NK-92 treated with Interleukin-12 subunit alpha and Interleukin-12 subunit beta, amount 100 ng/mL, for 24 hours (cell line): ENCODE results near the gene NNMT.
"Not testable (repeated sequence)": the region's sequence is repeated elsewhere in the genome, so short reads cannot be mapped to it uniquely, and the experiment has no call there.

Source experiments
- DNase-seq: peaks from one replicate; lab custom pipeline; 2025; lab: John Stamatoyannopoulos, UW

The NNMT gene

DNA sequence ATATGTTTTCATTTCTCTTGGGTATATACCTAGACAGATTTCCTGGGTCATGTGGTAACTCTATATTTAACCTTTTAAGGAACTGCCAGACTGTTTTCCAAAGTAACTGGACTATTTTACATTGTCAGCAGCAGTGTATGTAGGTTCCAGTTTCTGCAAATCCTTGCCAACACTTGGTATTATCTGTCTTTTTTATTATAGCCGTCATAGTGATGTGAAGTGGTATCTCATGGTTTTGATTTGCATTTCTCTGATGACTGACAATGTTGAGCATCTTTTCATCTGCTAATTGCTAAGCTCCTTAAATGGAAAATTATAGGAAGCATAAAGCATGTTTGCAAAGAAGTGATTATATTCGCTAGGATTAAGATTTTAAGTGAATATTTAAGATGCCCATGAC lies 13.9 kb downstream of the NNMT start:
- DNase-seq: no peak

DNA sequence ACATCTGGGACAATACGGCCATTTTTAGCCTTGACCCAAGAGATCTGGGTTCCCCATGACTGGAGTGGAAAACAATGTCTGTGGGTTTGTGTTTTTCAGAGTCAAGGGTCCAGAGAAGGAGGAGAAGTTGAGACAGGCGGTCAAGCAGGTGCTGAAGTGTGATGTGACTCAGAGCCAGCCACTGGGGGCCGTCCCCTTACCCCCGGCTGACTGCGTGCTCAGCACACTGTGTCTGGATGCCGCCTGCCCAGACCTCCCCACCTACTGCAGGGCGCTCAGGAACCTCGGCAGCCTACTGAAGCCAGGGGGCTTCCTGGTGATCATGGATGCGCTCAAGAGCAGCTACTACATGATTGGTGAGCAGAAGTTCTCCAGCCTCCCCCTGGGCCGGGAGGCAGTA lies 15.7 kb downstream of the NNMT start:
- no peak for DNase-seq

DNA sequence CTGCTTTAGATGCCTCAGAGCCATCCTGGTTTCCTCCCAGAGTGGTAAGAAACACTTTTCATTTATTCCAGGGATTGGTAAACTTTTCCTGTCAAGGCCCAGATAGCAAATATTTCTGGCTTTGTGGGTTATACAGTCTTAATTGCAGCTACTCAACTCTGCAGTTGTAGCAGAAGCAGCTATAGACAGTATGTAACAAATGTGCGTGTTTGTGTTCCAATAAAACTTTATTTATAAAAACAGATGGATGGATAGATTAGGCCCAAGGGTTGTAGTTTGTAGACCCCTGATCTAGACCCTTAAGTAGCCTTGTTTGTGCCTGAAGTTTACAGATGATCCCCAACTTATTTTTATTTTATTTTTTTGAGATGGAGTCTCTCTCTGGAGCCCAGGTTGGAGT lies 17.9 kb downstream of the NNMT start:
- DNase-seq: no peak

DNA sequence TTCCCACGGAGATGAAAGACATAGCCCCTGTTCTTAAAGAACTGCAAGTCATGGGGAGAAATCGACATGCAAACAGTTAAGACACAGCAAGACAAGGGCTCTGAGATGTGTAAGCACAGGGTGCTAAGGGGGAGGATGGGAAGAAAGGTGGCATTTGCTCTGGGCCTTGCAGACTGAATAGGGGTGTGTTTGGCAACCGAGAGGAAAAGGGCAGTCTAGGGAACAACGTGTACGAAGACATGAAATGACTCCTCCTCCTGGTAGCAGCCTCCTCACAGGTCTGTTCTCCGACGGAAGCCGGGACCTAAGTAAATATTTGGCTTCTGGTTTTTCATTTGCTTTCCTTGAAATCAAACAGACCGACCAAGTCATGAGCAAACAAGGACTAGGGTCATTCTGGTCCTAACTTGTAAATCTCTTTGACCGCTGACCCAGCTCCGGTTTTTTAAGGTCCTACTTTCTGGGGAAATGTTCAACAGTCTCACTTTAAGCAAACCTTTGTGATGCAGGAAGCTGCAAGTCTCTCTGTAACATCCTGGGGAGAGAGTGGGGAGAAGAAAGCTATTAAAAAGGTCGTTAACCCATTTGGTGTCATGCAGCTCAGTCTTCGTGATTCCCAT lies 19.7 kb downstream of the NNMT start:
- no peak for DNase-seq

DNA sequence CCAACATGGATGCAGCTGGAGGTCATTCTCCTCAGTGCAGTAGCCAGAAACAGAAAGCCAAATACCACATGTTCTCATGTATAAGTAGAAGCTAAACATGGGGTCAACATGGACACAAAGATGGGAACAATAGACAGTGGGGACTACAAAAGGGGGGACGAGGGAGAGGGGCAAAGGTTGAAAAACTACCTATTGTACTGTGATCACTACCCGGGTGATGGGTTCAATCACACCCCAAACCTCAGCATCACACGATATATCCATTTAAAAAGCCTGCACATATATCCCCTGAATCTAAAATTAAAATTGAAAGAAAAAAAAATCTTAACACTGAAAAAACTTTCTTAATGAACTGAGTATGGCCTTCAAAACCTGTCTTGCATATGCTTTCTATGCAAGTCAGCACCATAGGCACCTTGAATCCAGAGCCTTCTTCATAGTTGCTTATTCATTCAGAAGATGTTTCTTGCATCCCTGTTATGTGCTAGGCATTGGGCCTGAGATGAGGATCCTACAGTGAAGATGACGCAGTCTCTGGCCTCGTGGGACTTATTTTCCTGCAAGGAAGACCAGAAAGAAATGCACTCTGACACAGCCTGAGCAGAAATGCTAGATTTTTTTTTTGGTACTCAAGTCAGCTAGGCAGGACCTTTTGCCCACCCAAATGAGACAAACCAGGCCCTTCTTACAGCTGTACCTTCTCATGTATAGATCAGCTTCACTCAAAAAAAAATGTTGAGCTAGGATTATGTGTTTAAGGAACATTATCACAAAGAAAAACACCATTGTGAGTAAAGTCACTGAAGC lies 21.0 kb downstream of the NNMT start:
- no peak for DNase-seq

DNA sequence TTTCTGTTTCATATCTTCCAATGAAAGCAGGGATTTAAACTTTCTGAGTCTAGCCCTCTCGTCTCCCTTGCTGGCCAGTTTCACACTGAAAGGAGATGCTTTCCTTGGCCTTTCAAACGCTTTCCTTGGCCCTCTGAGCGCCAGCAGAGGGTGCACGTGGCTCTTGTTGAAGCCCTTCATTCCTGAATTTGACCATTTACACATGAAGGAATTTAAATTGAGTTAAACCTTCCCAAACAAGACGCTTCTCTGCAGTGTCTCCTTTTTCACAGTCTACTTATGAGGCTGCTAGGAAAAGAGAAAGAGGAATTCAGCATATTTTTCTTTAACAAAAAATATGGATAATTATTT lies 21.6 kb downstream of the NNMT start:
- no peak for DNase-seq

DNA sequence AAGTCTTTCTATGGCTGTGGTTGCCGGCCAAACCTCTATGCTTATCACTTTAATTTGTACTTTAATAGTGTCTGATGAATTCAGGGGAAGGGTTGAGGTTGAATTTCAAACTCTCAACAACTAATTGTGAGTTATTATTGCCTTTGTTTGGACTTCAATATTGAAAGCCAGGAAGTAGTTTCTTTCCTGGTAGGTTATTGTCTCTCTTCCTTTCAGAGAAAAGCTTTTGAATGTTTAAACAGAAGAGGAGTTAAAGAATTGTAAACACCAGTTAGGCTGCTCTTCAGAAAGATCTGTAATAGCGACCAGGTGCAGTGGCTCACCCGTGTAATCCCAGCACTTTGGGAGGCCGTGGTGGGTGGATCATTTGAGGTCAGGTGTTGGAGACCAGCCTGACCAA lies 22.2 kb downstream of the NNMT start:
- DNase-seq: no peak

DNA sequence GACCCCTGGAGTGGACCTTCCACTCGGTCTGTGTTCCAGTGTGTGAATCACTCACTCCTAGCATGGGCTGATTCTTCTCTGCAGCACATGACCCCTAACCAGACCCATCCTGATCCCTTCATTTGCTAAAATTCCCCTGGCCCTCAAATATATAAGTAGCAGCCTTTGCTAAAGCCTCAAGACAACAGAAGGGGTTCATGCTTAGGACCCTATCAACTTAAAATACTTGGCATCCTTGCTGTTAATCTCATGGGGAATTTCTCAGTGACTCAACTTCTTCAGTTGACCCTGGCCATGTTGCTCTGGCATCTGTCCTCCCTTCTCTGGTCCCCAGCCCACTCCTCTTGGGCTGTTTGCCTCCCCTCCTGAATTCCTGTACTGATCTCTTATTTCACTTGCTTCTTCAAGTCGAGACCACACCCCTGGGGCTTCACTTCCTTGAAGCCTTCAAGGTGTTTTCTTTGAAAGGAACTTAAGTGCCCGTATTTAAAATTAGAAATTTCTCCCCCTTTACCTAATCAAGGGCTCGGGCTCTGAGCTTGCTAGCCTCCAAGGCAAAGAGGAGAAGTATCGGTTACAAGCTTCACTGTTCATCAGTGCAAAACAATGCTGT lies 23.6 kb downstream of the NNMT start:
- DNase-seq: no peak

DNA sequence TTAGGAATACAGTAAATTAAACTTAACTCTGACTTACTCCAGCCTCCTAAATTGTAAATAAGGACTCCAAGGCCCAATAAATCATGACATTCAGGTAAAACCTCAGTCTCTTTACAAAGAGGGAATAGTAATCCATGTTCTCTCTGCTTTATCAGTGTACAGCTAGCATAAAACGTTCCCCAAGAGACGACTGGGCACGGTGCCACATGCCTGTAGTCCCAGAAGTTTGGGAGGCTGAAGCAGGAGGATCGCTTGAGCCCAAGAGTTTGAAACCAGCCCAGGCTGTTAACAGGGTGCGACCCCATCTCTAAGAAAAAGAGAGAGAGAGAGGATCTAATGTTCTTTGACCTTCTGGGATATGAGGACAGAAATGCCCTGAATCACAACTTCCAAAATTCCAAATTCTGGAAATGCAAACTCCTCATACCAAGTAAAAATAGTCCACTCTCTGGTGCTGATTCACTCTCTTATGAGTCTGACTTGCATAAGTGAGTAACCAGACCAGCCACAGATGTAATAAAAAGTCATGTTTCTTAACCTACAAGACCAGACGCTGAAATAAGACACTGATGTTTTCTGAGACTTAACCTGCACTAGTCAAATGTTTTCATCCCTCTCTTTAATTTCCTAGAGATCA lies 25.5 kb downstream of the NNMT start:
- no peak for DNase-seq

DNA sequence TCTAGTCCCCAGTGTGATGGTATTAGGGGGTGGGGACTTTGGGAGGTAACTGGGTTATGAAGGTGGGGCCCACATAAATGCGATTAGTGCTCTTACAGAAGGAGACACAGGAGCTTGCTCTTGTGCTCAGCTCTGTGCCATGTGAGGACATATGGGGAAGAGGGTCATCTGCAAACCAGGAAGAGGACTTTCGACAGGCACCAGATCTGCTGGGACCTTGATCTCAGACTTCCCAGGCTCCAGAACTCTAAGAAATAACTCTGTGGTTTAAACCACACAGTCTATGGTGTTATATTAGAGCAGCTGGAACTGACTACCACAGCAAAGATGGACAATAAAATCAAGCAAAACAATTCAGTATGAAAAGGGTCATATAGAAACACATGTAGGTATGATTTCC lies 26.7 kb downstream of the NNMT start:
- no peak for DNase-seq

DNA sequence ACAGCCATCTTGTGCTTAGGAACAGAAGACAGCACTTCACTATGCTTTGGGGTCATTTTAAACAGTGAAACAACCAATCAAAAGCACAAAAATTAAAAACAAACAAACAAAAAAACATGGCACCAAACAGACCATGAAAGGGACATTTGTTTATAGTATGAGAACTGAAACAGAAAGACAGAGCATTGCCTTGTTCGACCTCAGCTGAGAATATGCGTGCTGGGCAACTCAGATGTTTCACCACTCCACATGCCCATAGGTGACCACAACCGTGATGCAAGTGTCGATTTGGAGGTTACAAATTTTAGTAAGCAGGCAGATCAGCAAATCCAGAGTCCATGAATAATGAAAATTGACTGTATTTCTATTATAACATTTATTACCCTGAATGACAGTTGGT lies 30.0 kb downstream of the NNMT start:
- no peak for DNase-seq

DNA sequence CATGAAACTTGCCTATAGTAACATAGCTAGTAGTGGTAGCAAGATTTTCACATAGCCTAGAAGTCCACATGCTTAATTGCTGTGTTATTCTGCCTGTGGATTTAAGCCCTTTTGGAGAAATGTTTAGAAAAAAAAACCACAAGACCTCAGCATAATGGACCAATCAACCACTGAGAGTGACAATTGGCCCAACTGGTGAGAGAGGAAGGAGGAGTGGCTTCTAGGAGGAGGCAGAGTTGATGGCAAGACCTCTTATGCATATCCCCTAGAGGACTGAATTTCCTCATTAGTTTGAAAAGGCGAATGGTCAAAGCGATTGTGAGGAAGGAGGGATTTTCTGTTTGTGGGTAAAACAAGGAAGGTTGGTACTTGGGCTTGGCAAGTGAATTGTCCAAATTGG lies 30.6 kb downstream of the NNMT start:
- DNase-seq: no peak

DNA sequence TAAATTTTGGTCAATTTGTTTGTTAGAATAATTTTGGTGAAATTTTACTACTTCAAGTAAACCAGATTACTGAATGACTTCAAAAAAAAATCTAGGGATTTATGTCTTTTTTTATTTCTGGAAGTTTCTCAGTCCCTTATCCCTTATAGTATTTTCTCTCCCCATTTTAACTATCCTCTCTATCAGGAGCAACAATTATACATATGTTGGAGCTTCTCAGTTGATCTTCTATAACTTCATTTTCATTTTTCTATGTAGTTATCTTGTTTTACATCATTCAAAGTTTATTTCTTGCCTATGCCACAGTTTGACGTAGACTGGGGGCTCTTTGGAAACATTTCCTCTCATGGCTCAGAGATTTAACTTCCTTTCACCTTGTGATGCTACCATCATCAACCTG lies 34.2 kb downstream of the NNMT start:
- DNase-seq: no peak

DNA sequence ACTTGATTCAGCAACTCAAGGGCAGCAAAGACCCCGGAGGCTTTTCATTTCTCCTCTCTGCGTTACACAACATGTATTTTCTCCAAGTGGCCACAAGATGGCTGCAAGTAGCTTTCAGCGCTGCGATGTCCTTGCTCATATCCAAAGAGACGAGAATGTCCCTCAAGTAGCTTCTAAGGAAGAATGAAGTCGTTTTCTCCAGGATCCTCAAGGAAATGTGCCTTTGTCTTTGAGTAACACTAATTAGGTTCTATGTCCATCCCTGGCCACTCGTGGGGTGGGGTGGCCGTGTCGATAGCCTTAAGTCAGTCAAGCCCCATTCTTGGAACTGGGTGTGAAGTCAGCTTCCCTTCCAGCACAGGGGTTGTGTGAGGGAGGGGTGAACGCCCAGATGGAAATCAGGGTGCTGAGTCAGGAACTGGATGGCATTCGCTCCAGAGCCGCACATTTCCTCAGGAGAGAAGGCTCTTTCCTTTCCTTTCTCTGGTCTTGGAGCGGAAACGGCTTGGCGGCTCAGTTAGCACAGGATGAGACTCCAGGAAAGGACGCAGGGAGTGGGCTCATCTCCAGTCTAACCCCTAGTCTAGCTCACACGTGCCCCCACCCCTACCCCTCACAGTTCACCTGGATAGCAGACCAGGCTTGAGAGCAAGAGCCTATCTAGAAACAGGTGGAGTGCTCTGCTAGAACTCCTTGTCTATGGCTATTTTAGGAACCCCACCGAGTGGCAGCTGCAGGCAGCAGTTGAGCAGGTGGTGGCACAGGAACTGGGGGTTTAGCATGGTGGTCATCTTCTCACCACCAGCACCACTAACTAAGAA lies 44.3 kb downstream of the NNMT start:
- no peak for DNase-seq

DNA sequence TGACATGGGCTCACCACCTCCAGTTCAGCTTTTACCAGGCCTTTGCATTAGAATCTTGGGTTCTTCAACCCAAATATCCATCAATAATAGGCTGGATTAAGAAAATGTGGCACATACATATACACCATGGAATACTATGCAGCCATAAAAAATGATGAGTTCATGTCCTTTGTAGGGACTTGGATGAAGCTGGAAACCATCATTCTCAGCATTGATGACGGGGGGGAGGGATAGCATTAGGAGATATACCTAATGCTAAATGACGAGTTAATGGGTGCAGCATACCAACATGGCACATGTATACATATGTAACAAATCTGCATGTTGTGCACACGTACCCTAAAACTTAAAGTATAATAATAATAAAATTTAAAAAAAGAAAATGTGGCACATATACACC lies 45.5 kb downstream of the NNMT start:
- DNase-seq: not testable (repeated sequence)

DNA sequence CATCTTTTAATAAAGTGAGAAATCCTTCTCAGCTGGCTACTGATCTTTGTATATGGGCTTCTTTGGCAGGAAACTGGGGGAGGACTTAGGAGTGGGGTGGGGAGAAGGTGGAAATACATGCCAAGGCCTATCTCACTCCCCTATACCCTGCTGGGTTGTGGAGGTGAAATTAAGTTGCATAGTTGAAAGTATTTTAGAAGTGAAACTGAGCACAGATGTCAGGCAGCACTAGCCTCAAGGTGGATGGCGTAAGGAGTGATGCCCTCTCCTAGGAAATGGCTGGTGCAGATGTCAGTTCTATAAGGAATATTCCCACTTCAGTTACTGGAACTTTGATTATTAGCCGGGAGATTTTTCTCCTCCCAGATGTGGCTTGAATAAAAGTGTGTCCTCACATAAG lies 46.3 kb downstream of the NNMT start:
- DNase-seq: no peak

DNA sequence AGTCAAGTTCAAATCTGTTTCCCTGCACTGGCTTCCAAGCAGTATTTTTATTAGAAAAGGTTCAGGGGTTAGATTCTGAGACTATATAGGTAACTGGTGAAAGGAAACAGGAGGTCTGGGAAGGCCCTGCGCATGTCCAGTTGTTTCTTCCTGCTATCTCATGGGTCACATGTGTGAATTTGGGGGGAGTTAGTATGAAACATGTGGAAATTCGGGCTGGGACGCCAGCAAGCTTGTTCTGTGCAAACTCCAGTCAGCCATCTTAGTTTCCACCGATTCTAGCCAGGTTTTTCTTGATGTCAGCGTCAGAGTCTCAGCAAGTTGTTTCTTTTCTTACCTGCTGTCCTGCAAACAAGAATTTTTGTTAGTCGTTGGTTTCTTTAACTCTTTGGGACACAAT lies 46.8 kb downstream of the NNMT start:
- no peak for DNase-seq

DNA sequence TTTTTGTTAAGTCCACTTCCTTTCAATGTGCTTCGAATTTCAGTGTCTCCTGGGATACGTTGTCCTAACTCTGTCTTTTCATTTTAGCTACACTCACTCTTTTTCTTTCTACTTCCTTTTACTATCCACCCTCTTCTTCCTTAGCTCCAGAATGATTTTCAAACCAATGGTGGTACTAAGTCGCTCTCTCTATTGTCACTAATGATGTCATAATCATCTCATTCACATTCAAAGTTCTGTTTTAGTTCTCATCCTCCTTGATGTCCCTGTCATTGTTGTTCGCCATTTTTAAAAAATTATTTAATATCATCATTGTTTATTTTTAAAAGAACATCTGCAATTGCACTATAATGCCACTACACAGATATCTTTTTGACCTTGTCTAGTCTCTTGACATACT lies 47.3 kb downstream of the NNMT start:
- no peak for DNase-seq

DNA sequence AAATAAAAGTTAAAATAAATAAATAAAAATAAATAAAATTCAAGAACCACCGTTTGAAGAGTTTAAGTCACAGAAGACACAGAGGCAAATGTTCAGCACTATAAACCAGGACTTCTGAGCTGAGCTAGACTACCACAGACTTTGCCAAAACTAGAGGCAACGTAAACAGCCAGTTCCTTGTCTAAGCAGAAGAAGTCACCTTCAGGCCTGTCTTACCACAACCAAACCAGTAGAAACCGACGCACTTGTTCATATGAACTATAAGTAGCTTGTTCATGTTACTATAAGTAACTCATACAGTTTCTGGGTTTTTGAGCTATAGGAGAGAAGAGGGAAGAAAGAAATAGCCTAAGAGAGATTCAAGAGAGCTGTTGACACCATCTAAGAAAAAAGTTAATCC lies 48.3 kb downstream of the NNMT start:
- no peak for DNase-seq

DNA sequence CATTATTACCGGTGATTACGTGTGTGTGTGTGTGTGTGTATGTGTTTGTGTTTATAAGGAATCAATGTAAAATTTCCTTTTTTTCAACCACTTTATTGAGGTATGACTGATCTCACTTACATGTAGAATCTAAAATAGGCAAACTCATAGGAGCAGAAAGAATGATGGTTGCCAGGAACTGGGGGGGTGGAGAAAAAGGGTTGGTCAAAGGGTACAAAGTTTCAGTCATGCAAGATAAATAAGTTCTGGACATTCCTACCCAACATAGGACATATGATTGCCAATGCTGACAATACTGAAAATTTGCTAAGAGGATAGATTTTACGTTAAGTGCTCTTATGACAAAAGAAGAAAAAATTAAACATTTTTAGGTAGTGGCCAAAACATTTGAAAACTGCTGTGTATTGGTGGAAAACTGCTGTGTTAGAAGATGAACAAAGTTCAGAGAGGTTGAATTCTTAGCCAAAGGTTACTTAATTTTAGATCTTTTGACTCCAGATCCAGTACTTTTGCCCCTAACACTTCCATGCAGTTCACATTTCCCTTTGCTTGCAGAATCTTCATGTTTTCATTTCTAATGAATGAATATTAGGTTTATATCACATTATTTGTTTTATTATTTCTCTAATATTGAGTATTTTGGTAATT lies 49.5 kb downstream of the NNMT start:
- DNase-seq: no peak

DNA sequence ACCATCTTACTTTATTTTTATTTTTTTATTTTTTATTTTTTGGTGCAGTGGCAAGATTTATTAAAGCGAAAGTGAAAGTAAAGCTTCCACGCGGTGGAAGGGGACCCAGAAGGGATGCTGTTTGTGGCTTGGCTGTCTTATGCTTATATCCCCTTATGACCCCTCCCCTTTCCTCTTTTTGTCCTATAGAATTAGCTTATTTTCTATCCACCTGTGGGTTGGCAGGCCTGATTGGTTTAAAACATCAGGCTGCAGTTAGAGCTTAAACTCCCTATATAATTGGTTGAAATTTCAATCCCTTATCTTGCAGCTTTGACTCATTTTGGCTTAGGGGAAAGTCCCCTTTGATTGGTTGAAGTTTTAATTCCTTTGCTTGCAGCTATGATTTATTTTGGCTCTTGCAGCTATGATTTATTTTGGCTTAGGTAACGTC lies 50.5 kb downstream of the NNMT start:
- no peak for DNase-seq
